GM18511 (cell line): ENCODE results near the gene SCN4B.
A peak's percentile ranks its signal among the peaks of the same experiment; 100 is the strongest.

Experiments
- ATAC-seq: cut with Tn5 transposase; IDR thresholded peaks from one replicate; pipeline ENCODE4 v1.9.1; 2021; ENCODE audit warnings: mild to moderate bottlenecking, moderate library complexity; ENCODE audit not compliant: unreplicated experiment

SCN4B gene

GRCh38 chr11:118154641-118155040 lies 2.0 kb upstream of the SCN4B start:
- no peak for ATAC-seq

DNA sequence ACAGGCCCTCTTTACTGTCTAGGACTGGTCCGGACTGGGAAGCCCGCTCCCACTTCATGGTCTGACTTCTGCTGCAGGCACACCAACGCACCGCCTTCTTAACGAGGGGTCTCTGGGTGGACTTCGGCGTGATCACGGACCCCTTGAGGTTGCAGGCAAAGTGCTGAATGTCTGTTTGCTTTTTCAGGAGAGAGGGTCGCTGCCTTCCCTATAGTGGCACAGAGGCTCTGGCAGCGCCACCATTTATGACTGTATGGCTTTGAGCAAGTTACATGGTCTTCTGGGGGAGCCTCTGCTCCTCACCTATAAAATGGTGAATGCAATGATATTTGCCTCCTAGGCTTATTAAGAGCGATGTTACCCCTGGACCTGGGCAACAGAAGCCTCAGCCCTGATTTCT lies 1.4 kb upstream of the SCN4B start:
- no peak for ATAC-seq

GRCh38 chr11:118153516-118153915 lies 893 bp upstream of the SCN4B start:
- ATAC-seq = no peak

DNA sequence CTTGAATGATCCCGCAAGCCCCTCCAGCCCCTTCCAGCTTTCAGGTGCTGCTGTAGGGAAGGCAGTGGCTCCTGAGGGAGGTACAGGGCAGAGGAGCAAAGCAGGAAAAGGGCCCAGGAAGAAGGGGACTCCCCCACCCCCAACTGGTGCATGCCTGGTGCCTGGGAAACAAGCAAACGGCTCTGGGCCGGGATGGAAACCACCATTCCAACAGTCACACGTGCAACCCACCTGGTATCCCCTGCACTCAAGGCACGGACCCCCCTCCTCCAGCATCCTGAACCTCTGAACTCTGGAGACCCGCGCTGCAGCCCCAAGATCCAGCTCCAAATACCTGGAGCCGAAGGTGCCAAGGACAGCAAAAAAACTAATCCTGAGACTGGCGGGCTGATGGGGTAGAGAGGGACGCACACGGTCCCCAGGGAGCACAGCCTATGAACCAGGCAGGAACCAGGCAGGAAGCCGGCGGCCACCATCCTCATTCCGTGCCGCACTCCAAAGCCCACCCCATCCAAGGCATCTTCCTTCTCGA lies 537 bp downstream of the SCN4B start:
- ATAC-seq = no peak

DNA sequence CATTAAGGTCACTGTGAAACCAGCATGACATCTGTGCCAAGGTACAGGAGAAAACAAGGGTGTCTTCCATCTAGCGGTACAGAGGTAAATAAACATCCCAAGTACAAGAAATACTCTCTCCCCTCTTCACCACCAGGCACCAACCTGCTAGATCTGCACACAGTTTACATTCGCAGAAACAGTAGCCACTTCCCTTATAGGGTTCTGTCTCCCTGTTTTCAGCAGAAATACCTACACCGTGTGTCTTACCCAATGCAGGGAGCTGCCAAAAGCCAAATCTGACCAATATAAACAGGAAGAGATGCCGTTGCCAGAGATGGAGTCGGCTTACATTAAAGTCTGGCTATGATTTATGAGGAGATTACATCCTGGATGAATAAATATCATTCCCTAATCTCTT lies 1.2 kb downstream of the SCN4B start:
- ATAC-seq = no peak

- no peak for ATAC-seq
These were observed 3.1 kb downstream of the SCN4B start for GRCh38 chr11:118149493-118149892.

DNA sequence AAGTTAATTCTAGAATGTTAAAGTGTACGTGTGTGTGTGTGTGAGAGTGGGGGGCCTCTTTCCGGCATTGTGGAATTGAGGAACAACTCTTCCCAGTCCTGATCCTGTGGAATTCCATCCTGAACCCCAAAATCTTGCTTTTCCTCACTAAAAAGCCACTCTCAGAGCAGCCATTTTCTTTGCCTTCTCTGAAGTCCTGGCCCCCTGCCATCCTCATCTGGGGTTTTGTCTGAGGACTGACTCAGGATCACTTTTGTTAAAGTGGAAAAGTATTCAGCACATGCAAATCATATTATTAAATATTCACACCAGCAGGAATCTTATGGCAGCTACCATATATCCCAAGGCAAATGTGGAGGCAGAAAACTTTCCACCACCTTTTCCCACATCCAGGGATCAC lies 3.8 kb downstream of the SCN4B start:
- no peak for ATAC-seq

- no peak for ATAC-seq
These were observed 4.4 kb downstream of the SCN4B start for GRCh38 chr11:118148240-118148639.

DNA sequence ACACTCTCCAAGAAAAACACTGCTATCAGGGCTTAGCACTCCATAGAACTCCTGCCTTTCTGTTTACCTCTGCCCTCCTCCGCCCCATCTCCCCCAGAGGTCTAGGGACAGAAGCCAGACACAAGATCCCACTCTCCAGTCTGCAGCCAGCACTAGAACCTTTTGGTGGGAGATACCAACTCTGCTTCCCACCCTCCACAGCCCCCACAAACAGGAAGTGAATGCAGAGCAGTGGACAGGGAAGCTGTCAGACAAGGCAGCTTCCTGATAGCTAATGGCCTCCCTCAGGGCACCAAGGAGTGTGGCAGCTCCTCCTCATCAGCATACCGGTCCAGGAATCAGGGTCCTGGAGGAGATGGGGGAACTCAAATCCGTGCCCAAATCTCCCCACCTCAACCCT lies 5.1 kb downstream of the SCN4B start:
- ATAC-seq = no peak

DNA sequence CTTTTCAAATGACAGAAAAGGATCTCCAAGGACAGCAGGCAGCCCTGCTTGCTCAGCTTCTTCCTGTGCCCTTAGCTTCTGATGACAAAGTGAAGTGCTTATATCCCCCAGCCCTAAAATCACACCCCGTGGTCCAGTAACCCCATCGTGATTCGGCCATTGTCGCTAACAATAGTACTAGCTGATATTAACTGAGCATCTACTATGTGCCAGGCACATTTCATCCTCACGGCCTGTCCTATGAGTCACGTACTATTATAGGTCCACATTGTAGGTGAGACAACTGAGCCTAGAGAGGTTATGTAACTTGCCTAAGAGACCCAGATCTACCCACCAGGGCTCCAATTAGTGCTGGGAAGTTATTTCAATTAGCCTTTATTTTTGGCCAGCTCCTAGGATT lies 6.1 kb downstream of the SCN4B start:
- ATAC-seq = no peak

DNA sequence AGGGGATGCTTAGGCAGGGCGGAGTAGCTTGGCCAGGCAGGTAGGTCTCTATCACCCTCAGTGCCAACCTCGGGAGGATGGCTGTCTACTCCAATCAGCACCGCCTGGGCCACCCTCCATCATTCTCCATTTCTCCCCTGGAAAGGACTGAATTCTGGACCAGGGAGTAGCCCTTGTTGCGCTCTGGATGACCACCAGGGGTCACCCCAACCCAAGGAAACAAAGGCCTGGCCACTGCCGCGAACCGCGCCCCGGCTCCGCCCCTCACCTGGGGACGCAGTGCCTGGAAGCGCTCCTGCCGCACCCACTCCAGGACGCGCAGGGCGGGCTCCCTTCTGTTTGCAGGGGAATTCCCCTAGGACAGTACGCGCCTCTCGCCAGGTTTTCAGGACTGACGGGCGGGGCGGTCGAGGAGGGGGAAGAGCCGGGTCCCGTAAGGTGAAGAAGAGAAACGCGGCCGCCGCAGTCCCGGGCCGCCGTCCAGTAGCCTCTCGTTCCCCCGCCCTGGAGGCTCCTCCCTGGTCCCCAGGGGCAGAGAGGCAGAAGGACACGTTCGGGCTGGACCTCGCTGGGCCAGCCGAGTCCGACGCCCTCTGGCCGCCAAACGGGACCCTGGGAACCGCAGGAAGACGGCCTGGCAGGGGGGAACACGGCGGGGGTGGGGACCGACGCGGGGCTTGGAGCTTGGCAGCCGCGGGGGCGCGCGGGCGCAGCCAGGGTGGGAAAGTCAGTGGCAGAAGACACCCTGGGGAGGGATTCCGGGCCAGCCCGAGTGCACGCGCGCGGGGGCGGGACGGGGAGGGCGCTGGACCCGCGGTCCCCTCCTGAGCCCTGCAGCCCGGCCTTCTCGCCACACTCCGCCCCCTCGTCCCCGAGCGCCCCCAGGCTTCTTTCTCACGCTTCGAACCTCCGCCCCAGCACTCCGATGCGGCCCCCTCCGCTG lies 7.1 kb downstream of the SCN4B start:
- peak; percentile 71 for ATAC-seq

GRCh38 chr11:118144301-118145268 lies 8.0 kb downstream of the SCN4B start:
- ATAC-seq = no peak

DNA sequence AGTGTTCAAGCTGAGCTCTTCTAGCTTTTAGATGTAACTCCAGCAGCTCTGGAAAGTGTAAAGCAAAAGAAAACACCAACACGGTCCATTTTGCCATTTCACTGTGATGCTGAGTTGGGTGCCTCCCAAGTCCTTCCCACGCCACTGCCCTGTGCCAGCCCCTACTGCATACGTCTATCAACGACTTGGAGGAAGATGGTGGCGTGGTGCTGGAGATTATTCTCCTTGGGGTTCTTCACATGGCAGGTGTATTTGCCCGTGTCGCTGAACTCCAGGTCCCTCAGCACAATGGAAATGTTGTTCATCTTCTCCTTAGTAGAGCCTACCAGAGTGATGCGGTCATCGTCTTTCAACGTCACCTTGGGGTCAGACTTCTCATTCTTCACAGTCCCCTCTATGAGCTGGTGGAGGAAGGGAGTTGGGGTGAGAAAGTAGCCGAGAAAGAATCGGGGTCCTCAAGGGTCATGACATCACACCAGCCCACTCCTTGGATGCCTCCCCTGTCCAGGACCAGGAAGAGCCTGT lies 8.9 kb downstream of the SCN4B start:
- no peak for ATAC-seq

GRCh38 chr11:118142809-118143208 lies 9.8 kb downstream of the SCN4B start:
- no peak for ATAC-seq

DNA sequence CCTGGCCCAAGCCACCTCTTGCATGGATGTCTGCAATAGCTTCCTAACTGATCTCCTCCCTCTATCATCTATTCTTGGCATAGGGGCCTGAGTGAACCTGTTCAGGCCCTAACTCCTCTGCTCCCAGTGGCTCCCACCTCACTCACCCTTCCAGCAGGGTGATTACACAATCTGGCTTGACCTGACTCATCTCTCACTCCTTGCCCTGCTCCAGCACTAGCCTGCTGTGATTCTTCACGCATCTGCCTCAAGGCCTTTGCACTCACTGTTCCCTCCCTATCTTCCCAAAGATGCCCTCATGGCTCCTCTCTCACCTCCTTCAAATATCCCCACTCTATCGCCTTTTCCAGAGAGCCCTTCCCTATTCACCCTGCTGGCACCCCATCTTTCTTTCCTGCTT lies 10.5 kb downstream of the SCN4B start:
- no peak for ATAC-seq

GRCh38 chr11:118139578-118139977 lies 13.0 kb downstream of the SCN4B start:
- no peak for ATAC-seq

DNA sequence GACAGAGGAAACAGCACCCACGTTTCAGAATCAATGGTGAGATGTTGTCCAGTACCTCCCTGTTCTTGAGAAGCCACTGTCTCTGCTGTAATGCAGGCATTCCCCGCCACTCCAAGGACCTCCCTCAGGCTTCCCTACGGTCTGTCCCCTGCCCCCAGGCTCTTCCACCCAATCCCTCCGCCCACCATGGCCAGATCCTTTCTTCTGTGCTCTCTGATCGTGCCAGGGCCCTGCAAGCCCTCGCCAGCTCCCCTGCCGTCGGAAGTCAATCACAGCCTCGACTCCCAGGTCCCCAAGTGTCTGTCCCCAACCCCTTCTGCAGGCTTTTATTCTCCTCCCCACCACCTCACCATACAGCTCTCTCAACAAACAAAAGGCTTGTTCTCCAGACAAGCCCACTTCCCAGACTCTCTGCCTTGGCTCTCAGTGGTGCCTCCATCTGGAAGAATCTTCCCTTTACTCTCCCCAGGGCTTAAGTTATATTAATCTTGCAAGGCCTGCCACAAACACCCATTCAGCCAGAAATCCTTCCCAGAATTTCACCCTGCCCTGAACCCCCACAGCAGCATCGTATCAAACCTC lies 13.7 kb downstream of the SCN4B start:
- ATAC-seq = no peak

DNA sequence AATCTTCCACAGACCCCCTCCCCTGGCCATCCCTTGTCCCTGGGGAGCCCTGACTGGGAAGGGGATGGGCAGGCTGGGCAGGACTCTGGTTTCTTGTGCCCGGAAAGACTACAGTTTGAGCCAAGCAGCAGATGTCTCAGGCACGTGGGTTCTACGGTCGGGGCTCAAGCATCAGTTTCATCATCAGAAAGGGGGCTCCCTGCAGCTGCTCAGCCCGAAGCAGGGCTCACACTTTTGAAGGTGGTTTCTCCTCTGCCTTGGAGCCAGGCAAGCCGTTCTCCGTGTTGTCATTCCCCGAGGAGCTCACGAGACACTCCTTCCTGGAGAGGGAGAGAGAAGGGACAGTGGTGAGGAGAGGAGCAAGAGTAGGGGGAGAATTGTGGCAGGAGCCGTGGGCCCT lies 15.8 kb downstream of the SCN4B start:
- ATAC-seq = no peak

DNA sequence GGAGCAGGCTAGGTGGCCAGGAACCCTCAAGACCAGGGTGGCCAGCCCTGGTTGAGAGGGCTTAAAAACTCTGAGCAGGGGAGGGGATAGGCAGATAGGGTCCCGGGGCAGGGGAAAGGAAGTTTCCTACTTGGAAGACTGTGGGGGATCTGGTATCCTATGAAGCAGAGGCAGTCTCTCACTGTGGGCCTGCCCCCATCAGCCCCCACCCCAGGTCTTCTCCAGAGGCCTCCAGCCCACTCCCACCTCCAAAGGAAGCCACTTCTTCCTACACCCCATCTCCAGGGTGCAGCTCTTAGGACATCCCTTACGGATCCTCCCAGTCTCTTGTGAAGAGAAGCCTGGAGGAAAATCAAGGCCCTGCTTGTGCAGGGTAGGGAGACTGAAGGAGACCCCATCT lies 16.3 kb downstream of the SCN4B start:
- ATAC-seq = no peak

- ATAC-seq = no peak
These were observed 16.8 kb downstream of the SCN4B start for GRCh38 chr11:118135796-118136165.
